Anterior cingulate cortex (tissue), 58 donors: ENCODE data around the gene JPT2.

Experiments
- DNase-seq, 58 donors: peaks; one replicate each; lab custom pipeline; 2025; lab: John Stamatoyannopoulos, UW

Gene JPT2

GRCh38 chr16:1673424-1674151 is 4.5 kb upstream of the JPT2 start:
- DNase-seq: no peak

- DNase-seq: no peak
Observed at GRCh38 chr16:1674306-1674705, 3.8 kb upstream of the JPT2 start.

- no peak for DNase-seq
Observed at GRCh38 chr16:1674751-1675664, 3.1 kb upstream of the JPT2 start.

- no peak for DNase-seq
Observed at GRCh38 chr16:1676661-1677060, 1.4 kb upstream of the JPT2 start.

- no peak for DNase-seq
Observed at GRCh38 chr16:1677339-1677738, 740 bp upstream of the JPT2 start.

GRCh38 chr16:1678500-1679098 is 520 bp downstream of the JPT2 start:
- DNase-seq: peak in 11 of 58 donors; percentile 19 to 52 (median 33)

GRCh38 chr16:1680361-1680760 is 2.3 kb downstream of the JPT2 start:
- no peak for DNase-seq

GRCh38 chr16:1681032-1681431 is 3.0 kb downstream of the JPT2 start:
- no peak for DNase-seq

- no peak for DNase-seq
Observed at GRCh38 chr16:1687427-1688316, 9.6 kb downstream of the JPT2 start.

- DNase-seq: no peak
Observed at GRCh38 chr16:1688807-1689560, 10.9 kb downstream of the JPT2 start.

- DNase-seq: no peak
Observed at GRCh38 chr16:1689853-1690252, 11.8 kb downstream of the JPT2 start.

GRCh38 chr16:1690810-1691209 is 12.7 kb downstream of the JPT2 start:
- no peak for DNase-seq

- no peak for DNase-seq
Observed at GRCh38 chr16:1691276-1691675, 13.2 kb downstream of the JPT2 start.

GRCh38 chr16:1691956-1692355 is 13.9 kb downstream of the JPT2 start:
- peak in 19 of 58 donors; percentile 11 to 75 (median 30) for DNase-seq

GRCh38 chr16:1696863-1697262 is 18.8 kb downstream of the JPT2 start:
- no peak for DNase-seq

- DNase-seq: no peak
Observed at GRCh38 chr16:1698680-1699079, 20.6 kb downstream of the JPT2 start.

GRCh38 chr16:1700246-1700645 is 22.2 kb downstream of the JPT2 start:
- DNase-seq: no peak

GRCh38 chr16:1701216-1701878 is 23.3 kb downstream of the JPT2 start:
- peak in 1 of 58 donors; percentile 51 for DNase-seq

- DNase-seq: peak in 5 of 58 donors; percentile 48 to 69 (median 58)
Observed at GRCh38 chr16:1705324-1705687, 27.2 kb downstream of the JPT2 start.
